NB4 (cell line): Measurements from ENCODE around the gene CHML.

Source experiments
- MAX ChIP-seq: IDR thresholded peaks from 2 replicates; pipeline ENCODE4 v1.6.1; 2011; ENCODE audit warnings: low read depth, low read length
- POLR2A ChIP-seq: IDR thresholded peaks from 2 replicates; pipeline ENCODE4 v1.6.1; 2011; ENCODE audit warnings: mild to moderate bottlenecking; ENCODE audit not compliant: insufficient read length; ENCODE audit errors: extremely low read depth
- TF ChIP-seq, protein P1 (sequence below): IDR thresholded peaks from one replicate; pipeline ENCODE4 v1.5.1; 2012; ENCODE audit warnings: low read depth, low read length

GRCh38 chr1:241607497-241607896, 32.7 kb downstream of the CHML start:
- TF ChIP-seq, protein P1, sequence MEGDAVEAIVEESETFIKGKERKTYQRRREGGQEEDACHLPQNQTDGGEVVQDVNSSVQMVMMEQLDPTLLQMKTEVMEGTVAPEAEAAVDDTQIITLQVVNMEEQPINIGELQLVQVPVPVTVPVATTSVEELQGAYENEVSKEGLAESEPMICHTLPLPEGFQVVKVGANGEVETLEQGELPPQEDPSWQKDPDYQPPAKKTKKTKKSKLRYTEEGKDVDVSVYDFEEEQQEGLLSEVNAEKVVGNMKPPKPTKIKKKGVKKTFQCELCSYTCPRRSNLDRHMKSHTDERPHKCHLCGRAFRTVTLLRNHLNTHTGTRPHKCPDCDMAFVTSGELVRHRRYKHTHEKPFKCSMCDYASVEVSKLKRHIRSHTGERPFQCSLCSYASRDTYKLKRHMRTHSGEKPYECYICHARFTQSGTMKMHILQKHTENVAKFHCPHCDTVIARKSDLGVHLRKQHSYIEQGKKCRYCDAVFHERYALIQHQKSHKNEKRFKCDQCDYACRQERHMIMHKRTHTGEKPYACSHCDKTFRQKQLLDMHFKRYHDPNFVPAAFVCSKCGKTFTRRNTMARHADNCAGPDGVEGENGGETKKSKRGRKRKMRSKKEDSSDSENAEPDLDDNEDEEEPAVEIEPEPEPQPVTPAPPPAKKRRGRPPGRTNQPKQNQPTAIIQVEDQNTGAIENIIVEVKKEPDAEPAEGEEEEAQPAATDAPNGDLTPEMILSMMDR = no peak
- no peak for TF ChIP-seq MAX
- TF ChIP-seq POLR2A = no peak
